Inflammatory macrophage treated with lipopolysaccharide for 4 hours (primary cell): Measurements from ENCODE around the gene RAB5IF.
"Not testable (repeated sequence)": the region's sequence is repeated elsewhere in the genome, so short reads cannot be mapped to it uniquely, and the experiment has no call there.

ENCODE experiments used
- DNase-seq: peaks from one replicate; pipeline ENCODE4 v3.0.0-alpha.2; 2020

Gene RAB5IF, protein sequence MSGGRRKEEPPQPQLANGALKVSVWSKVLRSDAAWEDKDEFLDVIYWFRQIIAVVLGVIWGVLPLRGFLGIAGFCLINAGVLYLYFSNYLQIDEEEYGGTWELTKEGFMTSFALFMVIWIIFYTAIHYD

DNA sequence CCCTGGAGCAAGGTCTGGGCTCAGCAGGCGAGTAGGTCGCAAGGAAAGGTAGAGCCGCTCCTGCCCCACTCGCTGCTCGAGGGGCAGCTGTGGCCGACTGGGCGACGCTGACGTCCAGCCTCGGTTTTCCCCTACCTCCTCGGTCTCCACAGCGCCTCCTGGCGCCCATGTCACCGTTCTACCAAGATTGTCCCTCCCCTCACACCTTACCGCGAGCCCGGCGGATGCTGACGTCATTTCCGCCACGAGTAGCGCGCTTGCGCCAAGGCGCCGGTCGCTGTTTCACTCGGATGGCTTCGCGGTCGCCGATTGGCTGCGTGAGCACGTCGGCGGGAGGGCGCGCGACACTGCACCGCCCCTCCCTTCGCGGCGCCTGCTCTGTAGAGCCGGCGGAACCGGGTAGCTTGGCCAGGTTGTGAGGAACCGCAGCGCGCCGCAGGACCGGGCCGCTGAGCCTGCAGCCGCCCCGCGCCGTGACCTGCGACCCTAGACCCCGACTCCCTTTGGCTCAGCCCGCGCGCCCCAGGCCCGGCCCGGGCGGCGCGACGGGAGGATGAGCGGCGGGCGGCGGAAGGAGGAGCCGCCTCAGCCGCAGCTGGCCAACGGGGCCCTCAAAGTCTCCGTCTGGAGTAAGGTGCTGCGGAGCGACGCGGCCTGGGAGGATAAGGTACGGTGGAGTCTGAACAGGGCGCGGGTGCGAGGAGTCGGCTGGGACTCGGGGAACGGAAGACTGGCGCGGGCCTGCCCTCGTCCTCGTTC, at the start of gene RAB5IF:
RAB5IF (plus strand) TSS at position 381 of the 759 bp plus-strand sequence; CDS start at position 554, 173 bp downstream.
- peak; percentile 99 for DNase-seq

GRCh38 chr20:36562724-36563123, 42.9 kb upstream of the RAB5IF start:
- no peak for DNase-seq

- no peak for DNase-seq
Observed at GRCh38 chr20:36563374-36563773, 42.2 kb upstream of the RAB5IF start.

GRCh38 chr20:36564078-36564725, 41.4 kb upstream of the RAB5IF start:
- DNase-seq, result not testable (repeated sequence)

GRCh38 chr20:36564726-36565121, 40.9 kb upstream of the RAB5IF start:
- not testable (repeated sequence) for DNase-seq

DNA sequence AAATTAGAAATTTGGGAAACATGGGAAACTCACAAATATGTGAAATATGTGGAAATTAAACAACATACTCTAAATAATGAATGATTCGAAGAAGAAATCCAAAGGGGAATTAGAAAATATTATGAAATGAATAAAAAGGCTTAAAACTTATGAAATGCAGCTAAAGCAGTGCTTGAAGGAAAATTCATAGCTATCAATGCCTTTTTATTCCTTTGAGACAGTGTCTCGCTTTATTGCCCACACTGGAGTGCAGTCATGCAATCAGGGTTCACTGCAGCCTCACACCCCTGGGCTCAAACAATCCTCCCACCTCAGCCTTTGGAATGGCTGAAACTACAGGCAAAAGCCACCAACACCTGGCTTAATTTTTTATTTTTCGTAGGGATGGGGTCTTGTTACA, 40.1 kb upstream of the RAB5IF start:
- DNase-seq, result no peak

DNA sequence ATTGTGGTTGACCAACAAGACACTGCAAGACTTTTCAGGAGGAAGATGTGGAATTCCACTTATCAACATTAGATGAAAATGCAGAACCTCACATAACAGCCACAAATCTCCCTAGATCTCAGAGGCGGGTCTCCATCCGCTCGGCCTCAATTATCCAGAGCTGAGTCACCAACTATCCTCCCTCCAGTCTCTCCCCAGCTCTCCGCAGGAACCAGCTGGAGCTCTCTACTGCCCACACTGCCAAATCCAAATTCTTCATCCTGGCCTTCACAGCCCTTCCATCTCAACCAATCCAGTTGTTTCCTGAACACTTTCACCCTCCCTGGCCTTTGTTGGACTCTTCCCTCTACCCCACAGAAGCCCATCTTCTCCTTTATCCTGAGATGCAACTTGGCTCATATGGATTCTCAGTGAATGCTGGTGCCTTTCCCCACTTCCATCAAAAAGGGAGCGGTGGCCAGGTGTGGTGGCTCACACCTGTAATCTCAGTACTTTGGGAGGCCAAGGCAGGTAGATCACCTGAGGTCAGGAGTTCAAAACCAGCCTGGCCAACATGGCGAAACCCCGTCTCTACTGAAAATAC, 35.6 kb upstream of the RAB5IF start:
- no peak for DNase-seq

DNA sequence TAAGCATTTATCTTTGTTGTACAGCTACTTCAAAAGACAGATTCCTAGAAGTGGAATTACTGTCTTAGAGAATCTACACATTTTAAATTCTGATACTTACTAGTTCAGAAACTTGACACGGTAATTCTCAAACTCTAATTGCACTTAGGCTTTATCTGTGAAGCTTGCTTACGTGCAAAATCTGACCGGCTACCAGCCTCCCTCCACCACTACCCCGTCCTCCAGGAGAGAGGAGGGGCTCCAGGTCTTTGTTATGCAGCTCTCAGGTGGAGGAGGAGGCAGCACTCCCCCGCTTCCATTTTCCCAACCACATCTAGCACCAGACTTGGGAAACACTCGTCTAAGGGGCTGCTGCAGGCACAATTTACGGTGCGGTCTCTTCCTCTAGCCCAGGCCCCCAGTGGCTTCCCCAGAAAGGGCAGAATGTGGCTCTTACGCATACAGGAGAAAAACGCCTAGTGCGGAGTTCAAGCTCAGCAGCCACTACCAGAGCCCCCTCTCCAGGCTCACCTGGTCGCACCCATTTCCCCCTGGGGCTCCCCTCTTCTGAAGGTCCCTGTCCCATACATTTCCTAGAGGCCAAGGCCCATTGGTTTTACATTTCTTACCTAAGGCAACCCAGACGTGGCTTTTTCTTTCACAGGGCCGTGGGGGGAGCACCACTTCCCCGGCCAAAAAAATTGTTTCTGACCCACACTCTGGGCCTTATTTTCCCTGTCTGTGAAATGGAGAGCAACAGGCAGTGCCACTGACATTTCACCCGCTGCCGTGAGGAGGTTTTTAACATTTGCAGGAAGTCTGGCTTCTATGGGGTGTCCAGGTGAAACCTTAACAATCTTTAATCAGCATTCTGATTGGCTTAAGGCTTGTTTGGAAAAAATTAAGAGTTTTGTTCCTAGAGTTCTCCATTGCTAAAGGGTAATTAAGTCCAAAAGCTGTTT, 33.7 kb upstream of the RAB5IF start:
- DNase-seq, result no peak

GRCh38 chr20:36572701-36573102, 32.9 kb upstream of the RAB5IF start:
- DNase-seq, result peak; percentile 53

DNA sequence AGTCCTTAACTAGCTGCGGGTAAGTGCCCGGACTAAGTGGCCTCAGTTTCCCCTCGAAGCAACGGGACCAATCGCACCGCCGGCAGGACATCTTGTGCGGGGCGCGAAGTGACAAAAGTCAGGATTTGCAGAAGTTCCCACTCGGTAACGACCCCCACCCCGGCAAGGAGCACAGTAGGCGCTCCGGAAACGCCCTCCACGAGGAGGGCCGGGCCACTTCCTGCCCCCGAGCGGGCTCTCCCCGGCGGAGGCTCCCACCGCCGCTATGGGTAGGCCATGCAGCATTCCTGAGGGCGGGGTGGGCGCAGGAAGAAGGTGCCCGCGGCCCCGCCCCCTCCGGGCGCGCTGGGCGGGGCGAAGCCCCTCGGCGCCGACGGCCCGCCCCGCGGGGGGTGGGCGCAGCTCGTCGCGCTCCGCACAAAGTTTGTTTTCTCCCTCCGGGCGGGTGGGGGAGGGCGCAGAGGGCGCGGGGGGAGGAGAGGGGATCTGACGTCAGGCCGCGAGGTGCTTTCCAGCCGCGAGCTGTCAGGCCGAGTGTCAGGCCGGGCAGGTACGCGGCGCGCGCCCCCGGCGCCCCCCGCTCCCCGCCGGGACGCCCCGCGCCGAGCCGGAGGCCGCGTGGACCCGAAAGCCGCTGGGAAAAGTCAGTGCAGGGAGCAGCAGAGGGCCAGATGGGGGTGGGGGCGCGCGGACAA, 32.3 kb upstream of the RAB5IF start, which contains the start of gene TGIF2:
TGIF2 (plus strand) TSS at position 495 of the 695 bp plus-strand sequence. CDS start 5,178 bp downstream, outside the sequence.
- DNase-seq, result peak; percentile 43

DNA sequence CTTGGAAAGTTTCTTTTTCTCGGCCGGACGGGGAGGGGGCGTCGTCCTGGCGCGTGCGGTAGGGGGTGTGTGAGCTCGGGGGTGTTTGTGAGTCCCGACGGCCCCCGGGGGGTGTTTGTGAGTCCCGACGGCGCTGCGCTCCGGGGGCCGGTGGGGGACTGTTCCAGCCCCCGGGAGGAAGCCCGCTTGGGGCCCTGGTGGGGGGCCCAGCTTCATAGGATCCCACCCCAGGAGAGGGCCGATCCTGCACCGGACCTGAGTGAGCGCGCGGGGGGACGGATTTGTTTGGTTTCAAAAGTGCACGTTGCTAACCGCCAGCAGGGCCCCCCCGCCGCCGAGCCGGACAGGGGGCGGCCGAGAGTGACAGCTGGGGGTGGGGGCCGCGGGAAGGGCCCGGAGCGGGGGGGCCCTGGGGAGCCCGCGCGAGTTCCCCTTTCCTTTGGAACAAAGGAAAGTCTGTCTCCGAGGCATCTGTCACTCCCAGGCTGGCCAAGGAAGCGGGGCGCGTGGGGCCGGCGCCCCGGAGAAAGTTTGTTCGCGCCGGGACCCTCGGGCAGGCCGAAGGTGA, 31.7 kb upstream of the RAB5IF start:
- DNase-seq, result peak; percentile 49

GRCh38 chr20:36574366-36575135, 31.0 kb upstream of the RAB5IF start:
- DNase-seq, result peak; percentile 15

GRCh38 chr20:36576081-36576445, 29.5 kb upstream of the RAB5IF start:
- no peak for DNase-seq

- DNase-seq, result no peak
Observed at GRCh38 chr20:36578356-36579041, 27.1 kb upstream of the RAB5IF start.

DNA sequence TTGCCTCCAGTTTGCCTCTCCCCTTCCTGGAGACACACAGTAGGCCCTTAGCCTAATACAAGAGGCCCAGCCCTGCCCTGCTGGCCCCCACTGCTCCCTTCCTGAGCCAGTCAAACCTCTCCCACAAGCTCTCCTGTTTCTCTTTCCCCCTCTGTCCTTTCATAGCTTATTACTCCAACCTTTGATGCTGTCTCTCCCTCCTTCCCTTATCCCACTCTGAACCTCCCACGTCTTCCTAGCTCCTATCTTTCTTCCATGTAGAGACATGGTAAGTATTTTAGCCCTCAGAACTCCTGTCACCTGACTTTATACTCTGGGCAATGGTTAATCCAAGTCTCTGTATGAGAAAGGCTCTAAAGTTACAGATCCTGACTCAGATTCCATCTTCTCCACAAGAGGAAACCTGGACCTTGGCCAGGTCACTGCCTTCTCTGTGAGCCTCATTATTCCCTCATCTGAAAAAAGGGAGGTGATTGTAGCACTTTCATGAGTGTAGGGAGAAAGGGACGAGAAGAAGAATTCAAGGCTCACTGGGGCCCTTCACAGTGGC, 25.5 kb upstream of the RAB5IF start:
- no peak for DNase-seq

DNA sequence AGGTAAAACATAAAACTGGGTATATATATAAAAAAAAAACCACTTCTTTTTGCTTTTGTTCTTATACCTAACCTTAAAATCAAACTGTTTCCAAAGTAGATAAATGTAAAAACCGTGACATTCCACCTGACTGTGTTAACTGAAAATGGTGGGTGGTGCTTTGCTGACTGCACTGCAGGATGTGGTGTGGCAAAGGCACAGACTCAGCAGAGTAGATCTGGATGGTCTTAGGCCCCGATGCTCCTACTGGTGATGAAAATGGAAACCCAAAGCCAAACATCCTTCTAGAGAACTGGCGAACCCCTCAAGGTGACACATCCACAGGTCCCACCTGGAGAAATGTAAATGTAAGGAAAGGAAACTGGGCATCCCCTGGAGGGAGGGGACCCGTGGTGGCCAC, 23.3 kb upstream of the RAB5IF start:
- DNase-seq, result no peak

GRCh38 chr20:36582821-36583220, 22.8 kb upstream of the RAB5IF start:
- DNase-seq, result no peak

GRCh38 chr20:36584018-36584481, 21.5 kb upstream of the RAB5IF start:
- DNase-seq, result no peak

GRCh38 chr20:36585410-36586125, 20.0 kb upstream of the RAB5IF start:
- no peak for DNase-seq
